NCI-H446 treated with DMSO at 0.1 percent for 48 hours (cell line): ENCODE measurements around the gene EEF2.
"Not testable (repeated sequence)": the region's sequence is repeated elsewhere in the genome, so short reads cannot be mapped to it uniquely, and the experiment has no call there.

Experiments
- DNase-seq: peaks from one replicate; lab custom pipeline; 2025; lab: John Stamatoyannopoulos, UW

Gene EEF2

GRCh38 chr19:4014541-4015491, 29.6 kb upstream of the EEF2 start:
- no peak for DNase-seq

- no peak for DNase-seq
Observed at GRCh38 chr19:4013886-4014540, 28.8 kb upstream of the EEF2 start.

DNA sequence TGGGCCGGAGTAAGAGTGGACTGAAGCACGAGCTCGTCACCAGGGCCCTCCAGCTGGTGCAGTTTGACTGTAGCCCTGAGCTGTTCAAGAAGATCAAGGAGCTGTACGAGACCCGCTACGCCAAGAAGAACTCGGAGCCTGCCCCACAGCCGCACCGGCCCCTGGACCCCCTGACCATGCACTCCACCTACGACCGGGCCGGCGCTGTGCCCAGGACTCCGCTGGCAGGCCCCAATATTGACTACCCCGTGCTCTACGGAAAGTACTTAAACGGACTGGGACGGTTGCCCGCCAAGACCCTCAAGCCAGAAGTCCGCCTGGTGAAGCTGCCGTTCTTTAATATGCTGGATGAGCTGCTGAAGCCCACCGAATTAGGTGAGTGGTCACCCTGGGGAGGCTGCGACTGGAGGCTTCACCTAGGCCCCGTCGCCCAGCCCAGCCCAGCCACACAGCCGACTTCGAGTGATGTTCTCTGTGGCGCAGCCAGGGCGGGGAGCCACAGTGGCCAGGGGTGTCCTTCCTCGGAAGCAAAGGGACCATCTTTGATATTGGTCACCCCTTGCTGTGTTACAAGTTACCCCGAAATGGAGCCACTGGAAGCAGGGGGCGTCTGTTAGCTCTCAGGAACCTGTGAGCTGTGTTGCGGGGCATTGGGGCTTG, 27.8 kb upstream of the EEF2 start:
- no peak for DNase-seq

DNA sequence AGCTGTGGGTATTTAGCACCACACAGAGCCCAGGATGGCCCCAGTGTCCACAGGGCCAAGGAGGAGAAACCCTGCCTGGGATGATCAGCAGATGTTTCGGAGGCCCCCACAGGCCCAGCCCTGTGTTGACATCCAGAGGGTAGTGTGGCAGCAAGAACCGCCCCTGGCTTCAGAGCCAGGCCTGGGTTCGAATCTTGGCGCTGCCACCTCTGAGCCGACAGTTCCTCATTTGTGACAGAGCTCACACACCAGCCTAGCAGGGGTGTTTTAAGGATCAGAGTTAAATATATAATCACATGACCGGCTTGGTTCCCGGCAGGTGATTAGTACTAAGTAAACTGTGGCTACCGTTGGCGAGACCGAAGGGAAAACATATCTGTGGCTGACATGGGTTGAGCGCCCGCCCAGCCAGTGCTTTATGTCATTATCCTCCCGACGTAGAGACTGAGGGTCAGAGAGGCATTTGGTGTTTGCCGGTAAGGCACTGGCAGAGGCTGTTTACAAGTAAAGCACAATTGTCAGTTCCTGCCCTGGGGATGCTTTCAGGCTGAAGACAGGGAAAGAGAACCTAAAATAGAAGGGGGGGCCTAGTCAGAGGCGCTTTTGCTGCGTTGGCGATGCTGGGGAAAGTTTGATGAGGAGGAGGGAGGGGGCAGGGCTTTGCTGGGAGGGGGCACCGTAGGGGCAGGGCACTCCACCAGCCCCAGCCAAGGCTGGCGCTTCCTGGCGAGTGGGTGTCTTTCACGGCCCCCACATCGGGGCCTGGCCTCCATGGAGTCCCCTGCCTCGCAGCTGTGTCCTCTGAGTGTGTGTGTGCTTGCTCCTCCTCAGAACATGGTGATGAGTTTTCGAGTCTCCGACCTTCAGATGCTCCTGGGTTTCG, 27.1 kb upstream of the EEF2 start:
- no peak for DNase-seq

GRCh38 chr19:4011430-4011829, 26.2 kb upstream of the EEF2 start:
- DNase-seq = not testable (repeated sequence)

- no peak for DNase-seq
Observed at GRCh38 chr19:4010808-4011110, 25.5 kb upstream of the EEF2 start.

DNA sequence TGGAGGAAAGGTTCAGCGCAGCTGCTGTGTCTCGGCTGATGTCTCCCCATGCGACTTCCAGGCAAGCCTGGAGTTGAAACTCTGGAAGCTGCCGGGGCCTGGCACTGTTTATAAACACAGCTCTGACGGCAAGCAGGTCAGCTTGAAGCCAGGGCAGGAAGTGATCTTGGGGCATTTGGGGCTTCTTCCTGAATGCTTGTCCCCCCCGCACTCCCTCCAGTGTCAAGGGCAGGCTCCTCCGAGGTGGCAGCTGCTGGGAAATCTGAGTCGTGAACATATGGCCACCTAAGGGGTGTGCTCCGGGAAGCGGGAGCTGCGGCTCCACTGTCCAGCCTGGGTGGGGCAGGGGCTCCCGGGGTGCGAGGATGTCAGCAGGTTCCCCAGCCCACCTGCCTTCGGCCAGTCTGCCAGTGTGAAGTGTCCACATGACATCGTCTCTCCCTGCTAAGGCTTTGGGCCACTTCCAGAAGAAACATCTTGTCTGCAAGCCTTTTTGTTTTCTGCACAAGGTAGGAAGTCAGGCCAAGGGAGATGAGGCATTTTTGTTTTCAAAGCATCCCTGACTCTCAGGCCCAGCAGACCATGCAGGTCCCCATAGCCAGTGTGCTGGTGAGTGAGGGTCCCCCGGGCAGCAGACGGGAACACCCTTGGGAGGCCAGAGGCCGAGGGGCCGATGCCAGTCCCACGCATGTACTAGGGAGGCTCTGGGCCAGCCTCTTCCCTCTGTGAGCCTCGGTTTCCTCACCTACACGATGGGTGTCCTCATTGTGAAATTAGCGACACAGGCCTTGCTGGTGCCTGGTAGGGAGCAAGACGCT, 24.9 kb upstream of the EEF2 start:
- no peak for DNase-seq

- DNase-seq = no peak
Observed at GRCh38 chr19:4007836-4008539, 22.7 kb upstream of the EEF2 start.

DNA sequence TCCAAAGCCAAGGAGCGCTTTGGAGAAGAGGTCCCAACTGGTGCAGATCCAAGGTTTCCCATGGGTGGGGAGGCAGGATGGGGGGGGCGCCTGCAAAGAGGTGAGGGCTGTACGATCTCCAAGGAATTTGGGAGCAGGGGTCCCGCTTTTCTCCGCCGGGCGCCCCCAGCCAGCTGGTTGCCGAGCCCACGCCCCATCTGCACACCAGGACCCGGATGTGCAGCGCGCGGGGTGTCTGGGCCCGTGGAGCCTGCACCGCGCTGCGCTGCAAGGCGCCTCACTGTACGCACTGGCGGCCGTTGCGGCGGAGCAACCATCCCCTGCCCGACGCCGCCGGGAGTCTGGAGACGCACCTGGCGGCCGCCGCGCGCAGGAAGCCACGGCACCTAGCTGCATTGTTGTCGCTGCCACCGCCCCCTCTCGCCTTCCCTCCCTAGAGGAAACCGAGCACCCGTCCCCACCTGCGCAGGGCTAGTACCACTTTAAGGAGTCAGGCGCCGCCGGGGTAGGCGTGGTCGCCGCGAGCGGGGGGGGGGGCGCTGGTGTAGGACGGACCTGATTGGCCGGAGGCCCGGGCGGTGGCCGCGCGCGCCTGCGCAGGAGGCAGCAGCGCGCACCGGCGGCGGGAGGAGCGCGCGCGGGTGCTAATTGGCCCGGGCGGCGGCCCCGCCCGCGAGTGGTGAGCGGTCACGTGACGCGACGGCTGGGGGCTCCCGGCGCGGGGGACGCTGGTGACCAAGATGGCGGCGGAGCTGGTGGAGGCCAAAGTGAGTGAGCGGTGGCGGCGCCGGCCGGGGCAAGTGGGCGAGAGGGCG, 22.0 kb upstream of the EEF2 start, which contains the start of gene PIAS4:
Gene PIAS4 (plus strand): TSS at position 716 of the 815 bp plus-strand sequence. CDS start 25 bp downstream, at position 741.
- DNase-seq = peak; percentile 84

DNA sequence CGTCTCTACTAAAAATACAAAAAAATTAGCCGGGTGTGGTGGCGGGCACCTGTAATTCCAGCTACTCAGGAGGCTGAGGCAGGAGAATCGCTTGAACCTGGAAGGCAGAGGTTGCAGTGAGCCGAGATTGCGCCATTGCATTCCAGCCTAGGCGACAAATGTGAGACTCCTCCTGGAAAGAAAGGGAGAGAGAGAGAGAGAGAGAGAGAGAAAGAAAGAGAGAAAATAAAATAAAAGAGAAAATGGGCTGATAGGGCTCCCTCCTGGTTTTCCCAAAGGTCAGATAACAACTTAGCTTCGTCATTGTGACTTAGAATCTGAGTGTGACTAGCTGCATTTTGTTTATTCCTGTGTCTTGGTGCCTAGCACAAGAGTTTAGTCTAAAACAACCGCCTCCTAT, 20.2 kb upstream of the EEF2 start:
- not testable (repeated sequence) for DNase-seq

DNA sequence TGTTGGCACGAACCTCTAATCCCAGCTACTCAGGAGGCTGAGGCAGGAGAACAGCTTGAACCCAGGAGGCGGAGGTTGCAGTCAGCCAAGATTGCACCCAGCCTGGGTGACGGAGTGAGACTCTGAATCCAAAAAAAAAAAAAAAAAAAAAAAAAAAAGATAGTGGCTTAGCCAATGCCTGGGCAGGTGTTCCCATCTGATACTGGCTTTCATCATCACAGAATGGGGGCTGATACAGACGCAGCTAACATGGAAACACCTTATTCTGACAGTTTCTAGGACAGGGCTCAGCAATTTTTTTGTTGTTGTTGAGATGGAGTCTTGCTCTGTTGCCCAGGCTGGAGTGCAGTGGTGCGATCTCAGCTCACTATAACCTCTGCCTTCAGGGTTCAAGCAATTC, 15.5 kb upstream of the EEF2 start:
- DNase-seq = not testable (repeated sequence)

DNA sequence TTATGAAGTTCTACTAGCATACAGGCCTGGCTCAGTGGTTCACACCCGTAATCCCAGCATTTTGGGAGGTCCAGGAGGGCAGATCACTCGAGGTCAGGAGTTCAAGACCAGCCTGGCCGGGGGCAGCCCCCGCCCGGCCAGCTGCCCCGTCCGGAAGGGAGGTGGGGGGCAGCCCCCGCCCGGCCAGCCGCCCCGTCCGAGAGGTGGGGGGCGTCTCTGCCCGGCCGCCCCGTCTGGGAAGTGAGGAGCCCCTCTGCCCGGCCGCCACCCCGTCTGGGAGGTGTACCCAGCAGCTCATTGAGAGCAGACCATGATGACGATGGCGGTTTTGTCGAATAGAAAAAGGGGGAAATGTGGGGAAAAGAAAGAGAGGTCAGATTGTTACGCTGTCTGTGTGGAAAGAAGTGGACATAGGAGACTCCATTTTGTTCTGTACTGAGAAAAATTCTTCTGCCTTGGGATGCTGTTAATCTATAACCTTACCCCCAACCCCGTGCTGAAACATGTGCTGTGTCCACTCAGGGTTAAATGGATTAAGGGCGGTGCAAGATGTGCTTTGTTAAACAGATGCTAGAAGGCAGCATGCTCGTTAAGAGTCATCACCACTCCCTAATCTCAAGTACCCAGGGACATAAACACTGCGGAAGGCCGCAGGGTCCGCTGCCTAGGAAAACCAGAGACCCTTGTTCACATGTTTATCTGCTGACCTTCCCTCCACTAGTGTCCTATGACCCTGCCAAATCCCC, 13.6 kb upstream of the EEF2 start:
- not testable (repeated sequence) for DNase-seq

DNA sequence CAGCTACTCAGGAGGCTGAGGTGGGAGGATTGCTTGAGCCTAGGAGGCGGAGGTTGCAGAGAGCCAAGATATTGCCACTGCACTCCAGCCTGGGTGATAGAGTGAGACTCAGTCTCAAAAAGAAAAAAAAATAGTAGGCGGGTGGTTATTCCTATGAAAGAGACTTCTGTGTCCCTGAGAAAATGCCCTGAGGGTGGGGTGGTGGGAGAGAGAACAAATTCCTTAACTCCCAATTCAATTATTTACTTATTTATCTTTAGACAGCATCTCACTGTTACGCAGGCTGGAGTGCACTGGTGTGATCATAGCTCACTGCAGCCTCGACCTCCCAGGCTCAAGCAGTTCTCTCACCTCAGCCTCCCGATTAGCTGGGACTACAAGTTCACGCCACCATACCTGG, 10.3 kb upstream of the EEF2 start:
- DNase-seq = no peak

DNA sequence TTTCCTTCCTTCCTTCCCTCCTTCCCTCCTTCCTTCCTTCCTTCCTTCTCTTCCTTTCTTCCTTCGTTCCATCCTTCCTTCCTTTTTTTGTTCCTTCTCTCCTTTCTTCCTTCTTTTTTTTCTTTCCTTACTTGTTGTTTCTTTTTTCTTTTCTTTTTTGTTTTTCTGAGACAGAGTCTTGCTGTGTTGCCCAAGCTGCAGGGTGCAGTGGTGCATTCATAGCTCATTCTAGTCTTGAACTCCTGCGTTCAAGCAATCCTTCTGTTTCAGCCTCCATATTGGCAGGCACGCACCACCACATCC, 5.5 kb upstream of the EEF2 start:
- no peak for DNase-seq

- DNase-seq = peak; percentile 79
Observed at GRCh38 chr19:3987619-3988371, 2.5 kb upstream of the EEF2 start.

DNA sequence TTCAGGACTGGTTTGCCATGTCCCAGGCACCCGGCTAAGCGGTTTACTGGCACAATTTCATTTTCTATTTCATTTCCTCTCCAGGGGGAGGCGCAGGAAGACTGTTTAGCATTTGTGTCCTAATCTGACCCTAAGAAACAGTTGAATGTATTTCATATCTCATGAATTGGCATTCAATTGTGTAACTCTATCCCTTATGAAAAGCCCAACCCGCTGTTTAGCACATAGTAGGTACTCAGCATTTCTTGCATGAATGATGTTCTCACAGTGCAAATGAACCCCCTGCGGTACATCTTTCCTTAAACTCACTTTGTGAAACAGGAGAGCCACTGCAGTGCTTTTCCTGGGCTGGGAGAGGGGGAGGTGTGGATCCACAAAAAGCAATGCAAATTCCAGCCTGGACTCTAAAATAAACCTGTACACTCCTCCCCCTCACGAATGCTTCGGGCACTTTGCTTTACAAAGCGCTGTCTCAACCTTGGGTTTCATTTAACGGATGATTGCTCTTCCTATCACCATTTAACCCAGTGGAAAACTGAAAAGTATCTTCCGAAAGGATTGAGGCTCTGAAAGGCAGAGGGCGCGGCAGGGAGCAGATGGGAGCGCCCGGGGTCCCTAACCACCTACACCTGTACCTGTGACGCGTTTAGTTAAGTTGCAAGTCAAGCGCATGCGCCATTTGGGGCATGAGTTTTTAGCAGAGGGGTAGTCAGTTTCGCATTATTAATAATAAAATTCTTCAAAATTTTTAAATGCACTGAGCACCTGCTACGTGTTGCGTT, 1.2 kb upstream of the EEF2 start:
- DNase-seq = peak; percentile 76

DNA sequence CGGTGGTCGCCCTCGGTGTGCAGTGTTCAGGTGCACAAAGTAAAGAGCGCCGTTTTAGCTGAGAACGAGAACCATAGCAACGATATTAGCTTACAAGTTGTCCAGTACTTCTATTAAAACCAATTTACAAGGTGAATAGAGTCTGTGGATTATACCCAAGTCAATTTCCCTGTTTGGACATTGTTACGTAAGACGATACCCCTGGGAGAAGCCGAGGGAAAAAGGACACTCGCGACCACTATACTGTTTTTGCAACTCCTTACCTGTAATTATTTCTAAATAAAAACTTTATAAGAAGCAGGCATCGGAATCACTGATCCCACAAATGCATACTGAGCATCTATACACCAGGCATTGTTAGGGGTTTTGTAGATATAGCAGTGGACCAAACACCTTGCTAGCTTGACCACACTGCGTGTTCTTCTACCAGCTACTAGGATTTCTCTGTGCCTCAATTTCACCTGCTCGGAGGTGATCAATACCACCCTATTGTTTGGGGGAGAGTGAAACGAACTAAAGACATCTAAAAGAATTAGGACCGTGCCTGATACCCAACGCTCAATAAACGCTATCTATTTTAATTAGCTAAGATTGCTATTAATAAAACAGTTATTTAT, 488 bp upstream of the EEF2 start:
- no peak for DNase-seq
